HepG2 (cell line): ENCODE data around the gene XPC. TPM values are rescaled to one million over a fixed set of nuclear protein-coding genes. Genes with fewer than 3 reads are reported as not detected.
A peak's percentile ranks its signal among the peaks of the same experiment; 100 is the strongest.

Source experiments
- ATF2 ChIP-seq: sonication (generic); formaldehyde crosslinking; IDR thresholded peaks from 2 replicates; pipeline ENCODE4 v1.4.0; 2020; ENCODE audit warnings: missing genetic modification reagents
- CBX1 ChIP-seq: IDR thresholded peaks from one replicate; pipeline ENCODE4 v1.6.1; 2016; ENCODE audit warnings: antibody characterized with exemption, low read depth
- ERF ChIP-seq: IDR thresholded peaks from 2 replicates; pipeline ENCODE4 v1.6.1; 2018; ENCODE audit warnings: missing biosample characterization, missing genetic modification reagents
- FOXA1 ChIP-seq, 2 experiments: fragments of 450-650 bp in 1 of 2; sonication (generic) in 1 of 2; formaldehyde crosslinking in 1 of 2; IDR thresholded peaks; 2 replicates each; pipeline versions ENCODE4 v1.4.0 to v1.6.1; 2016 to 2020; ENCODE audit warnings: missing genetic modification reagents in 1 of 2
- GLI4 ChIP-seq: sonication (generic); formaldehyde crosslinking; IDR thresholded peaks from 2 replicates; pipeline ENCODE4 v1.5.1; 2020; ENCODE audit warnings: missing genetic modification reagents, mild to moderate bottlenecking, moderate library complexity, borderline replicate concordance
- HMG20A ChIP-seq: IDR thresholded peaks from 2 replicates; pipeline ENCODE4 v1.6.1; 2016; ENCODE audit warnings: borderline replicate concordance
- HMGA1 ChIP-seq: sonication (generic); formaldehyde crosslinking; conservative IDR thresholded peaks from 2 replicates; pipeline ENCODE4 v1.4.0; 2020; ENCODE audit warnings: missing genetic modification reagents
- MAFF ChIP-seq: IDR thresholded peaks from 2 replicates; pipeline ENCODE4 v1.6.1; 2011; ENCODE audit warnings: low read depth, low read length, improper control_type of control experiment
- MAFK ChIP-seq, 2 experiments: IDR thresholded peaks in 1 of 2; conservative IDR thresholded peaks in 1 of 2; 2 replicates each; pipeline ENCODE4 v1.6.1; 2011; ENCODE audit warnings: improper control_type of control experiment in 2 of 2, low read length in 2 of 2
- MBD4 ChIP-seq: IDR thresholded peaks from 2 replicates; pipeline ENCODE4 v1.6.1; 2012; ENCODE audit warnings: low read length, inconsistent platforms, borderline replicate concordance
- PHF21A ChIP-seq: sonication (generic); formaldehyde crosslinking; IDR thresholded peaks from 2 replicates; pipeline ENCODE4 v1.5.0; 2020; ENCODE audit warnings: mild to moderate bottlenecking, missing genetic modification reagents
- PITX1 ChIP-seq: sonication (generic); formaldehyde crosslinking; IDR thresholded peaks from 2 replicates; pipeline ENCODE4 v1.5.1; 2020; ENCODE audit warnings: mild to moderate bottlenecking, missing genetic modification reagents
- SNAPC5 ChIP-seq: sonication (generic); formaldehyde crosslinking; IDR thresholded peaks from 2 replicates; pipeline ENCODE4 v1.8.1; 2023; ENCODE audit warnings: mild to moderate bottlenecking, missing genetic modification reagents, borderline replicate concordance
- SP2 ChIP-seq: sonication (generic); formaldehyde crosslinking; IDR thresholded peaks from 2 replicates; pipeline ENCODE4 v1.5.1; 2020; ENCODE audit warnings: mild to moderate bottlenecking, missing genetic modification reagents
- TARDBP ChIP-seq: sonication (generic); formaldehyde crosslinking; IDR thresholded peaks from 2 replicates; pipeline ENCODE4 v1.8.0; 2022; ENCODE audit warnings: mild to moderate bottlenecking, missing genetic modification reagents
- THAP11 ChIP-seq: IDR thresholded peaks from 2 replicates; pipeline ENCODE4 v1.6.1; 2016; ENCODE audit warnings: missing biosample characterization, missing genetic modification reagents
- ZBTB25 ChIP-seq: IDR thresholded peaks from 2 replicates; pipeline ENCODE4 v1.6.1; 2018; ENCODE audit warnings: missing genetic modification reagents
- ZEB1 ChIP-seq: IDR thresholded peaks from 2 replicates; pipeline ENCODE4 v1.6.1; 2012; ENCODE audit warnings: mild to moderate bottlenecking, low read depth, inconsistent platforms; ENCODE audit not compliant: insufficient replicate concordance
- ZNF274 ChIP-seq: sonication (generic); formaldehyde crosslinking; IDR thresholded peaks from 2 replicates; pipeline ENCODE4 v1.5.1; 2020; ENCODE audit warnings: mild to moderate bottlenecking, missing genetic modification reagents
- ZNF687 ChIP-seq: sonication (generic); formaldehyde crosslinking; IDR thresholded peaks from 2 replicates; pipeline ENCODE4 v1.5.1; 2020; ENCODE audit warnings: mild to moderate bottlenecking, missing genetic modification reagents, moderate library complexity
- ZNF737 ChIP-seq: sonication (generic); formaldehyde crosslinking; IDR thresholded peaks from 2 replicates; pipeline ENCODE4 v1.5.0; 2020; ENCODE audit warnings: missing genetic modification reagents, mild to moderate bottlenecking, borderline replicate concordance
- polyA plus RNA-seq, 8 experiments: library from polyadenylated mRNA; depleted of rRNA in 3 of 8; stranded (reverse) in 7 of 8; unstranded in 1 of 8; fragments of >200 nt; fragmentation: Illumina TruSeq in 4 of 8; extraction: Trizol in 4 of 8; gene quantifications; 2 replicates each; pipeline versions ENCODE4 v1.2.1 to v1.2.3, GENCODE V29; 2011 to 2016; ENCODE audit warnings: low read depth in 4 of 8, missing spikeins in 1 of 8, mixed read lengths in 1 of 8; ENCODE audit not compliant: insufficient read depth in 1 of 8
- total RNA-seq, 5 experiments: library from RNA; depleted of rRNA; stranded (reverse); fragments of >200 nt; fragmentation: Illumina TruSeq; extraction: Trizol; gene quantifications; 2 replicates each; pipeline ENCODE4 v1.2.3, GENCODE V29; 2016; ENCODE audit warnings: low read depth in 1 of 5

XPC gene
- total and polyA plus RNA-seq, 2 of the 13 experiments (the other 11 are each of a cell fraction or from before 2014, with no cell fraction given), result 9.4 to 24.1 TPM

- TF ChIP-seq ZNF687 (CRISPR knock-in tag) (peak; percentile 68), GLI4 (0 out of 2 replicates have a peak, but pooled peaks have one; percentile 51), SP2 (CRISPR knock-in tag) (no peak), PHF21A (peak; percentile 83), PITX1 (CRISPR knock-in tag) (peak; percentile 50; the same call in 1 of the 2 replicates), ERF (CRISPR knock-in tag) (peak; percentile 35; the same call in 1 of the 2 replicates), MAFK (conservative IDR thresholded peaks at IDR 0.05 in 1 of 2, IDR thresholded peaks at IDR 0.05 in 1 of 2; ENCODE audit: low read length in 2 of 2) (peak; percentile 42 to 44; a peak in 2 of 4 replicates), ZNF737 (CRISPR knock-in tag) (no peak), SNAPC5 (CRISPR knock-in tag) (peak; percentile 39; the same call in 1 of the 2 replicates), MBD4 (no peak), TARDBP (peak; percentile 46; the same call in 1 of the 2 replicates), ATF2 (CRISPR knock-in tag) (0 out of 2 replicates have a peak, but pooled peaks have one; percentile 59), HMG20A (CRISPR knock-in tag) (peak; percentile 67; the same call in 1 of the 2 replicates), FOXA1 (IDR thresholded peaks at IDR 0.05) (no peak), FOXA1 (CRISPR knock-in tag; IDR thresholded peaks at IDR 0.05) (peak; percentile 62; the same call in 1 of the 2 replicates), ZEB1 (peak; percentile 26), HMGA1 (CRISPR knock-in tag) (no peak), THAP11 (peak; percentile 85), MAFF (peak; percentile 62), CBX1 (peak; percentile 29), ZBTB25 (CRISPR knock-in tag) (peak; percentile 63; the same call in 1 of the 2 replicates), ZNF274 (peak; percentile 68; the same call in 1 of the 2 replicates)
These were observed 59.7 kb downstream of the XPC start (continued) for GRCh38 chr3:14118400-14119381.
